Urinary bladder (tissue), 4 donors: ENCODE results near the gene PTPN3. TPM values are rescaled to one million over a fixed set of nuclear protein-coding genes. Genes with fewer than 3 reads are reported as not detected.

Experiments used
- DNase-seq: peaks from one replicate; pipeline ENCODE4 v3.0.0-alpha.2; 2015; ENCODE audit errors: extremely low spot score
- H3K27ac ChIP-seq: one replicate; pipeline ENCODE4 v1.5.1; 2013; ENCODE audit warnings: low read depth, mild to moderate bottlenecking, moderate library complexity
- H3K36me3 ChIP-seq: one replicate; pipeline ENCODE4 v1.6.1; 2013; ENCODE audit warnings: mild to moderate bottlenecking, moderate library complexity; ENCODE audit not compliant: insufficient read depth
- H3K4me1 ChIP-seq: one replicate; pipeline ENCODE4 v1.6.1; 2013; ENCODE audit warnings: mild to moderate bottlenecking, moderate library complexity; ENCODE audit not compliant: insufficient read depth
- H3K4me3 ChIP-seq: one replicate; pipeline ENCODE4 v1.5.1; 2013; ENCODE audit warnings: low read depth, low read length
- WGBS: extraction: QIAGEN DNeasy Blood & Tissue Kit; methylation state at CpG from one replicate; pipeline ENCODE4 v1.1.7; 2013; 5-methylcytosine and 5-hydroxymethylcytosine counted together
- polyA plus RNA-seq: library from polyadenylated mRNA; stranded (reverse); fragments of 200-250 nt; gene quantifications from one replicate; pipeline ENCODE4 v1.2.3, GENCODE V29; 2013
- total RNA-seq: library from RNA; depleted of rRNA; stranded (reverse); fragments of >200 nt; gene quantifications from one replicate; pipeline ENCODE4 v1.2.3, GENCODE V29; 2014
- donor health status: healthy with polysubstance abuse.
- donor health status: healthy.

PTPN3 gene
- total and polyA plus RNA-seq, 2 donors: 1.9 to 4.2 TPM

DNA sequence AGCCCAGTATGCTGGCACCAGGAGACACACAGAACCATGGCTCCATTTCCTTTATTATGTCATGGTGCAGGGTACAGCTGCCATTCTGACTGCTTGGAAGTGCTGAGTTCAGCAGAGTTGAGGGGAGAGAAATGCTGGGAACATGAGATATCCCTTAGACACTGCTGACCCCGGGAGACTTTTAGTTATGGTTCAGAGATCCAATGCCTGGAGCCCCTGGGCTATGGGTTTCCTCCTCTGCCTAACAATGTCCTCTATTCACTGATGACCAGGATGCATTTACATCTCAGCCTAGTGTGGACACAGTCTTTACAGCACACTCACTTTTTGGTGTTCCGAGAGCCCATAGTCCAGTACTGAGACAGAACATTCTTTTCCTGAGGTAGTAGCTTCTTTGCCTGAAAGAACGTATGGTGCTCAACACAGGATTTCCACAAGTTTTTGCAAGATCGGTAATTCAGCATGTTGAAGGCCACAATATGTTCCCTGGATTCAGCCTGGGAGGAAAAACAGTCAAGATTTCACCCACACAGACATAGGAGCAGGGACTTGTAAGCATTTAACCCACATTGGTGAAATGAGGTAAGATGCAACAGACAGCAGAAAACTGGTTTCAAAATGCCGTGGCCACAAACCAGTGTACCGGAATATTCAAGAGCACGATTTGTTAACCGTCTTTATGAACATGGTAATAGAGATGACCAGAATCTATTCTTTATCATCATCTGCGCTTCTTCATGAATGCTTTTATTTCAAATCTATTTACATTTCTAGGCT, 71.3 kb downstream of the PTPN3 start:
- no peak for DNase-seq
- 89% methylated on average over 9 of the region's 9 CpGs for WGBS

DNA sequence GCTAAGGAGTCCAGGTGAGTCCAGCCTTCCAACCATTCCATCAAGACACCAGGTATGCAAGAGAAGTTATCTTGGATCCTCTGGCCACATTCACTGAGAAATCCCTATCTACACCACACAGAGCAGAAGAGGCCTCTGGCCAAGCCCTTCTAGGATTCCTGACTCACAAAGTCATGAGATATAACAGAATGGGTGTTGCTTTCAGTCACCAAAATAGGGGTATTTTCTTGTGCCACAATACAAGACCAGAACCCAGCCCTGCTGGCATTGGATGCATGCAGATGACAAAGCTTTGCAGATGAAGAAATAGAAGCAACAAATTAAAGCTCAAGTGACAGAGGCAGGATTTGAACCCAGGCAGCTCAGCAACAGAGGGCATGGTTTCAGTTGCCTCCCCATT, 73.5 kb downstream of the PTPN3 start:
- no peak for DNase-seq
- H3K4me1 ChIP-seq: no peaks in the 10 kb centered on the region
- no peak overlapping the region for H3K27ac ChIP-seq
- no peak overlapping the region for H3K4me3 ChIP-seq
- peaks cover 3% of the 10 kb centered on the region for H3K36me3 ChIP-seq

More for the DNA sequence above, 71.3 kb downstream of the PTPN3 start:
- Histone ChIP-seq H3K4me3 (no peak overlapping the region), H3K4me1 (no peaks in the 10 kb centered on the region), H3K27ac (no peak overlapping the region), H3K36me3 (peaks cover 3% of the 10 kb centered on the region)

DNA sequence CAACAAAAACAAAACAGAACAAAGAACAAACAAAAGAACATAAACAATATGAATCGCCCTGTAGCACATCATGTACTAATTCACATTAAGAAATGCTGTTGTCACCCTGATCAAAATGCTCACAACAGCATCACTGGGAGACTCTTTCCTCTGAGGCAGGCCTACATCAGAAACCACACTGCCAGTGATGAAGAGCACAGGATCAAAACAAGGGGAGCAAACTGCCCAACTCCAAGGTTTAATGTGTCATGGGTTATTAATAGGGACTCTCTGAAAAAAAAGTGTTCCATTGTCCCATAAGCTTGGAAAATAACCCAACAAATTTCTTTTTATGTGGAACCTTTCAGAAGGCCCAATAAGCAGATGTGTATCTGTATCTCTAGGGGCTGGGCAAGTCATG, 74.2 kb downstream of the PTPN3 start:
- WGBS: 89% methylated on average over 1 of the region's 1 CpG
- Histone ChIP-seq H3K4me3 (no peak overlapping the region), H3K4me1 (no peaks in the 10 kb centered on the region), H3K36me3 (peaks cover 3% of the 10 kb centered on the region), H3K27ac (no peak overlapping the region)
- no peak for DNase-seq

DNA sequence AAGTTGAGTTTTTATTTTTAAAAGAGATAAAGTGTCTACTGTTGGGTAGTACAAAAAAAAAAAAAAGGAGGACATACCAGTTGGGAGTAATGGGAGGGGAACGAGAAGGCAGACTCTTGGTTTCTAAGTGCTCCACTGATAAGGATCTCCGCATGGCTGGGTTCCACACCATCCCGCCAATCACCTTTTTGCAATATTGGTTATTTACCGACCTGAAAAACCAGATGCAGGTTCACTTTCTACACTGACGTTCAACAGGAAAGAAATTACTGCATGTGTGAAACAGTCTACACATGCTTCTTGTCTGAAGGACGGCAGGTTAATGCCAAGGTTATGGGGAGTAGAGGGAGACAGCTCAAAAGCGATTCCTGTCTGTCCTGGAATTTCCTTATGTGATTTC, 75.5 kb downstream of the PTPN3 start:
- WGBS: 56% methylated on average over 7 of the region's 7 CpGs
- Histone ChIP-seq H3K27ac (no peak overlapping the region), H3K36me3 (no peaks in the 10 kb centered on the region), H3K4me3 (no peak overlapping the region), H3K4me1 (no peaks in the 10 kb centered on the region)
- DNase-seq: no peak

DNA sequence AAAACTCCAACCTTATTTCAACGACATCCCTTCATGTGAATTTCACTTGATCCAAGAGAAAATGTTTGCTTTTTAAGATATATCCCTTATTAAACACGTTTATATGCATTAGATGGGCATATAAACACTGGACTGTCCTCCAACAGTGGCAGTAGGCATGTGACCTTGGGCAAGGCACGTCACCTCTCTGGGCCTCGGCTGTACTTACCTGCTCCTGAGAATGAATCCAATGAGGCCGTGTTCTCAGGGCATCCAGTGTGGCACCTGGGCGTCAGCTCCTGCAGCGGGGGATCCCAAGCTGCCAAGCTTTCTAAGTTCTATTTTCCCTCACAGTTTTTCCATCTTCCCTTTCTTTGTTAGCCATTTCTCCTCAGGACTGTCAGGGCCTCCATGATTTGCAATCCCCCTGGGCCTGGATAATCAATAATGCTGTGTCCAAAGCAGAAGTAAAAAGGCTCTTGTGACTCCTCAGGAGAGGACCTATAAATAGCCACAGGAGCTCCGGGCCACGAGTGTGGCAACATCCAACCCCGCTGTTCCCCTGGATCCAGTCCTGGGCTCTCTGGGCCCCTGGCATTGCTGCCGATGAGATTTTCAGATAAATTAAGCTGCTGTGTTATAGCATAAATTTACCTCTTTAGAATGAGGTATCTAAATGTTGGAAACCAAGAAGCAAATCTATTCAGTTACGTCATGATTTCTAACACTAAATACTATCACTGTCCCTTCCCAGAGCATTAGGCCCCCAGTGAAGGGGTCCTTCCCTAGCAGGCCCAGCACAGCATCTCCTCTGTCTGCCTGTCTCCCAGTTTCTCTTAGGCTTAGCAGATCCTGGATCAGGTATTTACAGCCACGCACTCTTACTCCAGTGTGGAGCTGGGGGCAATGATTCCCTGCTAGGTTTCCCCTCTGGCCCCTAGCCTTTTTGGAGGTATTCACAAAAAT, 76.8 kb downstream of the PTPN3 start:
- H3K4me3 ChIP-seq: no peak overlapping the region
- 86% methylated on average over 13 of the region's 13 CpGs for WGBS
- H3K4me1 ChIP-seq: no peaks in the 10 kb centered on the region
- DNase-seq: no peak
- no peaks in the 10 kb centered on the region for H3K36me3 ChIP-seq
- no peak overlapping the region for H3K27ac ChIP-seq

DNA sequence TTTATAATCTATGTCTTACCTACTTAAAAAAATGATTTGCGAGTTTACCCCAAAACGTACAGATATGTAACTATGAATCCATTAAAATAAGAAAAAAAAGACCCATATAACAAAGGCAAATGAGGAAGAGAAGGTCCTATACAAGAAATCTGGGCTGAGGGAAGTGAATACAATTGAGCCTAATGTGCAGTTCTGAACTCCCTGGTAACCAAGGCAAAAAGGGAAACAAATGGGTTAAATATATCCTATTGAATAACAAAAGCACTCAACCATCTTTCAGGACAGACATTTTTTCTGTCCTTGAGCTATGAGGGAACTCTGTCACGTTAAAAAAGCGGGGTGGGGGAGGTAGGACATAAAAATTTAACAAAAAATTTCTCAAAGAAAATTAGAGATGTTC, 78.6 kb downstream of the PTPN3 start:
- Histone ChIP-seq H3K4me1 (no peaks in the 10 kb centered on the region), H3K4me3 (no peak overlapping the region), H3K36me3 (no peaks in the 10 kb centered on the region), H3K27ac (no peak overlapping the region)
- WGBS: 72% methylated on average over 4 of the region's 4 CpGs
- DNase-seq: no peak

DNA sequence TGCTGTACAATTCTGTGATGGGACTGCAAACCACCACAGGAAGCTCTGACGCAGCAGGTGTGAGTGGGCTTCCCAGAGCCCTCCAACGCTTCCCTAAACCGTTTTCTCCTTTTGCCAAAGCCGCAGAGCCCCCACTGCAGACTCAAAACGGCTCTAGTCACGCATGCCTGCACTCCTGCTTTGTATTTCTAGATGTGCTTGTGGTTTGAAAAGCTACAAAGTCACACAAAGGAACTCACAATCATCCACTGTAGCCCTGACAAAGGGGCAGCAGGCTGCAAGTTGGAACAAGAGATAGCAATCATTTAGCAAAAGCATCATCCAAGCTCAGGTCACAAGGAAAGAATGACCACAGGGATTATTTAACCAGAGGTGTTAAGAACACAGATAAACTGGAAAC, 79.3 kb downstream of the PTPN3 start:
- Histone ChIP-seq H3K36me3 (no peaks in the 10 kb centered on the region), H3K27ac (no peak overlapping the region), H3K4me1 (no peaks in the 10 kb centered on the region), H3K4me3 (no peak overlapping the region)
- DNase-seq: no peak
- 69% methylated on average over 6 of the region's 6 CpGs for WGBS

DNA sequence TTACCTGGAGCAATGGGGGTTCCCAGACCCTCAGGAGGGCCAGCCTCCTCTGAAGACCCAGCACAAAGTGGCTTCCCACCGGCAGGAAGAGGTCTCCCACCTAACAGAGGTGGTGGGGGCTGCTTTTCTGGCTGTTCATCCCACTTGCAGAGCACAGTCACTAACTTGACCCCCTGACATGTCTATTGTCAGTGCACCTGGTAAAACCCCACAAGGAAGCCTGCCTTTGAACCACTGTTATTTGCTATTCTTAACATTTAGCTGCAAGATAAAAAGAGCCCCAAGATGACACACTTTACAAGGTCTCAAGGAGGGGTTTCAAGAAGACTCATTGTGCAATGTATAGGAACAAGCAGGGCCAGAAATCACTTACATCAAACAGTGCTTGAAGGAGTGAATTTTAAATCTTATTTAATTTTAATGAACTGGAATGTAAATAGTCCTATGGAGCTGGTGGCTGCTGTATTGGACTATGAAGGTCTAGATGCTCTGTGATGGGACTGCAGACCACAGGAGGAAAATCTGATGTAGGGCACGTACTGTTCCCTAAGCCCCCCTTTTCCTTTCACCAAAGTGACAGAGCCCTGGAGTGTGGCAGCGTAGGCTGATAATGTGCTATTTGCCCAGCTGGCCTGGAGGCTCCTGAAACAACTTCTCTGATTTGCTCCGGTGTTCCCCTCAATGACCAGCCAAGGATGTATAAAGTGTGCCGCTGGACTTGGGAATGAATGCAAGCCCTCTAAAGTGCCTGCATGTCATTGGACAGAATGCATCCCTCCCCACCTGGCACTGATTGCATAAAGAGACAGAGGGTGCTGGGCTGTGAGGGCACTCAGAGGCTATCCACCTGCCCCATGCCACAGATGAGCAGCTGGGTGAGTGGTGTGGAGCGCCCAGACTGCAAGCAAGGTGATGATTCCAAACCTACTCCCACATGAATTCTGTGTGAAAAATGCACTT, 80.2 kb downstream of the PTPN3 start:
- WGBS: 87% methylated on average over 6 of the region's 6 CpGs
- H3K27ac ChIP-seq: no peak overlapping the region
- no peaks in the 10 kb centered on the region for H3K4me1 ChIP-seq
- no peaks in the 10 kb centered on the region for H3K36me3 ChIP-seq
- no peak overlapping the region for H3K4me3 ChIP-seq
- no peak for DNase-seq

DNA sequence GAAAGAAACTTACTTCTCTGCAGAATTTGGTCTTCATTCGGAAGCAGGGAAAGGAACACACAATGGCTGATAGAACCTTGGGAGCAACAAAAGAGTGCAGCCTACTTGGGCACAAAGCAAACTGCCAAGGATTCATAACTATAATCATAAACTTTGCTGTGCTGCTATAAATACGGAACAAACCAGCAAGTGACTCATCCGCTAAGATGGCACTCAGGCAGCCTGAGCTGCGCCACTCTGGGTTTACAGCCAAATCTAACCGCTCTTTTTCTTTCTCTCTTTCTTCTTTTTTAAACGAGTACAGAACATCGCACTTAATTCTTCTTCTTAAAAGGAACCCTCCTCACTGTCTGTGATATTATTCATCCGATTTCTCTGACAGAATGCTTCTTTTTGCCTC, 81.1 kb downstream of the PTPN3 start:
- no peak overlapping the region for H3K27ac ChIP-seq
- DNase-seq: no peak
- 60% methylated on average over 8 of the region's 8 CpGs for WGBS
- H3K4me1 ChIP-seq: no peaks in the 10 kb centered on the region
- H3K36me3 ChIP-seq: no peaks in the 10 kb centered on the region
- H3K4me3 ChIP-seq: no peak overlapping the region

DNA sequence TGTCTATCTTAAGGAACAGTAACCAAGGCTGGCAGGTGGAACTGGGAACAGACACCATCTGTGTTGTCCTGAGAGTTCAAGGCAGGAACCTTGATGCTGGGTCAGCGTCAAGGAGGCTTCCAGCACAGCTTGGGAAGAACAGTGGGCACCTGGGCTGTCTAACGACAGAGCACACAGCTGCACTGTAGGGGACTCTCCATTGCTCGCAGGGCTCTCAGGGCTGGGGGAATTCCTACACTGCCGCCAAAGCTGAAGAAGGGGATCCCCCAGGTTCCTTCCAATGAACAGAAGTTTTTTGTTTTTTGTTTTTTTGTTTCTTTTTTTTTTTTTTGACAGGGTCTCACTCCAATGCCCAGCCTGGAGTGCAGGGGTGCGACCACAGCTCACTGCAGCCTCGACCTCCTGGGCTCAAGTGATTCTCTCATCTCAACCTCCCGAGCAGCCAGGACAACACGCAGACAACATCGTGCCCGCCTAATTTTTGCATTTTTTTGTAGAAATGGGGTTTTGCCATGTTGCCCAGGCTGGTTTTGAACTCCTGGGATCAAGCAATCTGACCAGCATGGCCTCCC, 81.9 kb downstream of the PTPN3 start:
- Histone ChIP-seq H3K4me3 (no peak overlapping the region), H3K36me3 (no peaks in the 10 kb centered on the region), H3K27ac (no peak overlapping the region), H3K4me1 (no peaks in the 10 kb centered on the region)
- DNase-seq: no peak
- 92% methylated on average over 10 of the region's 10 CpGs for WGBS

DNA sequence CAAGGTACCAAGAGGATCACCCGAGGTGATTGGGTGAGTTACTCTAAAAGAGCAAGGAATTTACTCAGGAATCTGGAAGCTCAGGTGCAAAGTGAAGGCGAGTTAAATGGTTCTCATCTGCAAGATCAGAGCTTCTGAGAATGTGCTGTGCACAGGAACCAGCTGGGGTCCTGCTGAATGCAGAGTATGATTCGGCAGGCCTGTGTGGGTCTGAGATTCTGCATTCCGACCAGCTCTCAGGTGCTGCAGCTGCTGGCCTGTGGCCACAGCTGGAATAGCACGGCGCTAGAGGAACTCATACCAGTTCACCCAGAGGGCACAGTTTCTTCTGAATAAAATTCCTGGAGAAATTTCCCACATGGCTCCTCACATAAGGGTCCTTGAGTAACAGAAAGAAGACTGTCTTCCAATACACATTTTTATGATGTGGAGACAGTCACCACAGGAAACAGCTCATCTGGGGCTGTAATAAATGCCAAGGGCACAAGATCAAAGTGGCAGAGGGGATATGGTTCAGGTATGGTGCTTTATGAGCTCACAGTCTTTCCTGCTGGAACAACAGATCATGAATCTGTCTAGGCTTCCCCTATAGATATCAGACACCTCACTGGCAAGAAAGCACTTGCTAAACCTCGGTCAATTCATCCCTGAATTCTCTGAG, 83.9 kb downstream of the PTPN3 start:
- Histone ChIP-seq H3K36me3 (no peaks in the 10 kb centered on the region), H3K4me1 (no peaks in the 10 kb centered on the region), H3K4me3 (no peak overlapping the region), H3K27ac (no peak overlapping the region)
- WGBS: 44% methylated on average over 7 of the region's 7 CpGs
- no peak for DNase-seq

DNA sequence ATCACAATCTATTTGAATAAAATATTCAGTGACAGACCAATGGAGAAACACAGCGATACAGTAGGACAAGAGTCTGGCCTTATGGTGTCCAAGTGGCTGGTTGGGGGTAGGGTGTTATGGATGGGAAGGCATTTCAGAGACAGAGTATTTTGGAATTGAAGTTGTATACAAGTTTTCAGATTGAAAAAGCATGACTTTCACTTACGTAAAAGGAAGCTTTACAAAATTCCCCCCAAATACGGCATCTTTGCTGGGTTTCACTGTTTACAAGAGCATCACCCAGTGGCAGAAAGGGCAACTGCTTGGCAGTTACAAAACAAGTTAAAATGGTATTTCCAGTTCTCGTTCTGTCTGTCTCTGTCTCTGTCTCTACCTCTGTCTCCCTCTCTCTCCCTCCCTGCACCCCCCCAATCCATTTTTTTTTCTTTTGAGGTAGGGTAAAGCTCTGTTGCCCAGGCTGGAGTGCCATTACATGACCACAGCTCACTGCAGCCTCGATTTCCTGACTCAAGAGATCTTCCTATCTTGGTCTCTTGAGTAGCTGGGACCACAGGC, 86.2 kb downstream of the PTPN3 start:
- no peaks in the 10 kb centered on the region for H3K36me3 ChIP-seq
- no peak overlapping the region for H3K4me3 ChIP-seq
- no peak overlapping the region for H3K27ac ChIP-seq
- H3K4me1 ChIP-seq: peaks cover 1% of the 10 kb centered on the region
- no peak for DNase-seq
- 54% methylated on average over 5 of the region's 5 CpGs for WGBS
